GM10266 (cell line): ENCODE data around the gene EFCAB10.

Experiments
- DNase-seq: peaks from one replicate; pipeline ENCODE4 v3.0.0; 2012; ENCODE audit errors: extremely low spot score
- TF ChIP-seq, protein P1 (sequence below): IDR thresholded peaks from 2 replicates; pipeline ENCODE4 v1.5.1; 2012; ENCODE audit warnings: mild to moderate bottlenecking, low read depth; ENCODE audit not compliant: control insufficient read depth, insufficient read depth; ENCODE audit errors: missing control alignments

Gene EFCAB10

GRCh38 chr7:105585850-105586500 is 4.7 kb upstream of the EFCAB10 start:
- TF ChIP-seq, protein P1, sequence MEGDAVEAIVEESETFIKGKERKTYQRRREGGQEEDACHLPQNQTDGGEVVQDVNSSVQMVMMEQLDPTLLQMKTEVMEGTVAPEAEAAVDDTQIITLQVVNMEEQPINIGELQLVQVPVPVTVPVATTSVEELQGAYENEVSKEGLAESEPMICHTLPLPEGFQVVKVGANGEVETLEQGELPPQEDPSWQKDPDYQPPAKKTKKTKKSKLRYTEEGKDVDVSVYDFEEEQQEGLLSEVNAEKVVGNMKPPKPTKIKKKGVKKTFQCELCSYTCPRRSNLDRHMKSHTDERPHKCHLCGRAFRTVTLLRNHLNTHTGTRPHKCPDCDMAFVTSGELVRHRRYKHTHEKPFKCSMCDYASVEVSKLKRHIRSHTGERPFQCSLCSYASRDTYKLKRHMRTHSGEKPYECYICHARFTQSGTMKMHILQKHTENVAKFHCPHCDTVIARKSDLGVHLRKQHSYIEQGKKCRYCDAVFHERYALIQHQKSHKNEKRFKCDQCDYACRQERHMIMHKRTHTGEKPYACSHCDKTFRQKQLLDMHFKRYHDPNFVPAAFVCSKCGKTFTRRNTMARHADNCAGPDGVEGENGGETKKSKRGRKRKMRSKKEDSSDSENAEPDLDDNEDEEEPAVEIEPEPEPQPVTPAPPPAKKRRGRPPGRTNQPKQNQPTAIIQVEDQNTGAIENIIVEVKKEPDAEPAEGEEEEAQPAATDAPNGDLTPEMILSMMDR = no peak
- DNase-seq = peak; percentile 35

- DNase-seq = no peak
- TF ChIP-seq, protein P1 = no peak
These were observed 2.9 kb upstream of the EFCAB10 start for GRCh38 chr7:105584165-105584564.

DNA sequence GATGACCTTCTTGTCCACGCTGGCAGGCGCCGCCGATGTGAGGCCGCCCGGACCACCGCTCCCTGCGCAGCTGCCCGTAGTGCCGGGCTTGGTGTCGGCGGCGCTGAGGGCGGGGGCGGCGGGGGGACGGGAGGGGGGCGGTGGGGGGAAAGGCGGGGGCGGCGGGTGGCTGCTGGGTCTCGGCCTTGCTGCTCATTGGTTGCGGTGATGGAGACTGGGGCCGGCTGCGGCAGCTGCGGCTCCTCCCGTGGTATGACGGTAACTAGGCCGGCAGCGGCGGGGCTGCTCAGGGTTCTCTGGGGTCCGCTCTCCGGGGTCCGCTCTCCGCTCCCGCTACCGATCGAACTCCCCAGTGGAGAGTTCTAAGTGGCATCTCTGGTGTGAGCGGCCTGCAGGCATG is 1.8 kb upstream of the EFCAB10 start:
- no peak for DNase-seq
- TF ChIP-seq, protein P1 = no peak

- no peak for DNase-seq
- TF ChIP-seq, protein P1 = no peak
These were observed 1.1 kb downstream of the EFCAB10 start for GRCh38 chr7:105580022-105580740.

GRCh38 chr7:105578496-105578895 is 2.8 kb downstream of the EFCAB10 start:
- TF ChIP-seq, protein P1 = no peak
- DNase-seq = no peak

DNA sequence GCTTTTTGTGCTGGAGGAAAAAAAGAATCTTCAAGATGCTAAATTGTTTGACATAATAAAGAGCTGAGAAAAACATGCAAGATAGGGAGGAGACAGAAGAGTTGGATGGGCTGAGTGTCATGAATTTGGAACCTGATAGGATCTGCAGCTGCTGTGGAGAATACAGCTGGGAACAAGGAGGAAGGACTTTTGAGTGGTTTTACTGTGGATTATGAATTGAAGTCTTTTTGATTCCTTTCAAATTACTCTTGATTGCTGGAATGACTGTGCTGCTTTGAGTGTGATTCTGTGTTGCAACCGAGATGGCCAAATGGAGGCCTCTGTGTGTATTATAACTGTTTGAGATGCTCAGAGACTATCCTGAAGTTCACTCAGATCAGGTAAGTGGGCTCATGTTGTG is 4.0 kb downstream of the EFCAB10 start:
- TF ChIP-seq, protein P1 = no peak

GRCh38 chr7:105571891-105572290 is 9.4 kb downstream of the EFCAB10 start:
- DNase-seq = no peak
- TF ChIP-seq, protein P1 = no peak

More for the DNA sequence above, 4.0 kb downstream of the EFCAB10 start:
- no peak for DNase-seq
